ENCODE results near the gene SMPD2. TPM values are rescaled to one million over a fixed set of nuclear protein-coding genes. Genes with fewer than 3 reads are reported as not detected.

The SMPD2 gene
- 10 to 100 TPM; 21.8 to 34.5 (median 28.1) TPM for total RNA-seq

GRCh38 chr6:109440331-109441068 is at the start of gene SMPD2, which contains the start of gene PPIL6:
SMPD2 (plus strand) TSS chr6:109440724; CDS start chr6:109441122, 398 bp downstream.
PPIL6 (minus strand) TSS chr6:109440628; CDS start chr6:109440590, 38 bp downstream.
- Histone ChIP-seq H3K4me3 (peak within 1 kb of the TSS; percentile 90), H3K27ac (peak within 1 kb of the TSS; percentile 95), H3K27me3 (no peaks in the 10 kb centered on the region), H3K4me1 (peaks cover 30% of the 10 kb centered on the region), H3K36me3 (peaks cover 33% of the 10 kb centered on the region), H3K9me3 (no peaks in the 10 kb centered on the region)
- DNase-seq (ENCODE audit: low spot score in 2 of 2): peak; percentile 90 to 92
- WGBS: 0% methylated on average over 23 of the region's 102 CpGs
- no peak for TF ChIP-seq POLR2AphosphoS5 (IDR thresholded peaks at IDR 0.05)
- no peak for TF ChIP-seq EP300 (IDR thresholded peaks at IDR 0.05)
- peak in 1 of 2 donors; percentile 28 for TF ChIP-seq CTCF (IDR thresholded peaks at IDR 0.05)
- peak; percentile 48 to 56 for TF ChIP-seq POLR2A (IDR thresholded peaks at IDR 0.05)

GRCh38 chr6:109393157-109393885 is 47.2 kb upstream of the SMPD2 start:
- WGBS: 82% methylated on average over 5 of the region's 5 CpGs
- H3K9me3 ChIP-seq: no peaks in the 10 kb centered on the region
- H3K4me3 ChIP-seq: no peak overlapping the region

GRCh38 chr6:109393886-109394281 is 46.6 kb upstream of the SMPD2 start:
- 46% methylated on average over 2 of the region's 2 CpGs for WGBS
- no peak overlapping the region for H3K27ac ChIP-seq
- TF ChIP-seq EP300 (IDR thresholded peaks at IDR 0.05): no peak
- TF ChIP-seq CTCF (IDR thresholded peaks at IDR 0.05): no peak
- no peak for TF ChIP-seq POLR2AphosphoS5 (IDR thresholded peaks at IDR 0.05)
- no peak for TF ChIP-seq POLR2A (IDR thresholded peaks at IDR 0.05)

More at GRCh38 chr6:109393157-109393885, 47.2 kb upstream of the SMPD2 start:
- no peak for DNase-seq (ENCODE audit: low spot score in 2 of 2)
- Histone ChIP-seq H3K36me3 (no peaks in the 10 kb centered on the region), H3K4me1 (peaks cover 28% of the 10 kb centered on the region), H3K27ac (no peak overlapping the region), H3K27me3 (no peaks in the 10 kb centered on the region)
- no peak for TF ChIP-seq CTCF (IDR thresholded peaks at IDR 0.05)
- no peak for TF ChIP-seq POLR2AphosphoS5 (IDR thresholded peaks at IDR 0.05)
- no peak for TF ChIP-seq POLR2A (IDR thresholded peaks at IDR 0.05)
- TF ChIP-seq EP300 (IDR thresholded peaks at IDR 0.05): no peak

GRCh38 chr6:109396046-109396718 is 44.3 kb upstream of the SMPD2 start:
- WGBS: 94% methylated on average over 12 of the region's 12 CpGs
- Histone ChIP-seq H3K27ac (no peak overlapping the region), H3K27me3 (no peaks in the 10 kb centered on the region), H3K4me3 (no peak overlapping the region), H3K9me3 (no peaks in the 10 kb centered on the region), H3K36me3 (no peaks in the 10 kb centered on the region), H3K4me1 (peaks cover 9% of the 10 kb centered on the region)
- TF ChIP-seq CTCF (IDR thresholded peaks at IDR 0.05): no peak
- no peak for TF ChIP-seq POLR2AphosphoS5 (IDR thresholded peaks at IDR 0.05)
- TF ChIP-seq POLR2A (IDR thresholded peaks at IDR 0.05): no peak
- TF ChIP-seq EP300 (IDR thresholded peaks at IDR 0.05): no peak
- no peak for DNase-seq (ENCODE audit: low spot score in 2 of 2)

More at GRCh38 chr6:109393886-109394281, 46.6 kb upstream of the SMPD2 start:
- Histone ChIP-seq H3K36me3 (no peaks in the 10 kb centered on the region), H3K27me3 (no peaks in the 10 kb centered on the region), H3K4me1 (peaks cover 25% of the 10 kb centered on the region), H3K4me3 (no peak overlapping the region), H3K9me3 (no peaks in the 10 kb centered on the region)
- no peak for DNase-seq (ENCODE audit: low spot score in 2 of 2)
